Mucosa of stomach (tissue), 1 donor: ENCODE results near the gene LYPLAL1.

Experiments used
- H3K27me3 ChIP-seq: one replicate; pipeline ENCODE4 v1.7.0; 2013; ENCODE audit warnings: mild to moderate bottlenecking, low read length; ENCODE audit not compliant: control insufficient read depth, insufficient read depth
- H3K36me3 ChIP-seq: one replicate; pipeline ENCODE4 v1.7.0; 2013; ENCODE audit warnings: low read length; ENCODE audit not compliant: control insufficient read depth, insufficient read depth
- H3K4me1 ChIP-seq: one replicate; pipeline ENCODE4 v1.7.0; 2013; ENCODE audit warnings: mild to moderate bottlenecking, low read length; ENCODE audit not compliant: control insufficient read depth, insufficient read depth
- H3K4me3 ChIP-seq: one replicate; pipeline ENCODE4 v1.7.0; 2013; ENCODE audit warnings: low read length
- H3K9ac ChIP-seq: one replicate; pipeline ENCODE4 v1.7.0; 2013; ENCODE audit warnings: mild to moderate bottlenecking, low read length, moderate library complexity
- H3K9me3 ChIP-seq: one replicate; pipeline ENCODE4 v1.7.0; 2013; ENCODE audit warnings: mild to moderate bottlenecking, low read length, moderate library complexity; ENCODE audit not compliant: control insufficient read depth
- donor health status: Pancreatic carcinoma.

Gene LYPLAL1

GRCh38 chr1:219149009-219149577, 24.6 kb upstream of the LYPLAL1 start:
- no peaks in the 10 kb centered on the region for H3K36me3 ChIP-seq
- H3K27me3 ChIP-seq = no peaks in the 10 kb centered on the region
- H3K9me3 ChIP-seq = no peaks in the 10 kb centered on the region
- no peaks in the 10 kb centered on the region for H3K4me1 ChIP-seq
- H3K4me3 ChIP-seq = no peak overlapping the region
- H3K9ac ChIP-seq = no peak overlapping the region

DNA sequence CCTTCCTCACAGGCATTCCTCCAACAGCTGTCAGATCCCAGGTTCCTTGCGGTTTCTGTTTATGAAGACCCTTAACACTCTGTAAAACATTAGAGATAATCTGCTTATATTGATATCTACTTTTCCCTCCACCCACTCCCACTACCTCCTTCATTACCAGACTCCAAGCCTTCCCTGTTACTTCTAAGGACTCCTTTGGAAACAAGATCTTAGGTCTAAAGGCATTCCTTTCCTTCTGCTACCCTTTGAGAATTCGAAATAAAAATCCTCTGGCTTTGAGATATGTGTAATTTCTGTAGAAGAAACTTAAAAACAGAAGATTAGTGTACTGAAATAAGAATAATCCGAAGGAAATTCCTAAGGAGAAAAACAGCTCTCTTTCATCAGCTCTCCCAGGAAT, 23.7 kb upstream of the LYPLAL1 start:
- Histone ChIP-seq H3K36me3 (no peaks in the 10 kb centered on the region), H3K9me3 (no peaks in the 10 kb centered on the region), H3K27me3 (no peaks in the 10 kb centered on the region), H3K4me1 (no peaks in the 10 kb centered on the region), H3K9ac (no peak overlapping the region), H3K4me3 (no peak overlapping the region)

GRCh38 chr1:219150913-219151312, 22.8 kb upstream of the LYPLAL1 start:
- no peaks in the 10 kb centered on the region for H3K27me3 ChIP-seq
- no peaks in the 10 kb centered on the region for H3K4me1 ChIP-seq
- no peak overlapping the region for H3K4me3 ChIP-seq
- no peak overlapping the region for H3K9ac ChIP-seq
- no peaks in the 10 kb centered on the region for H3K36me3 ChIP-seq
- no peaks in the 10 kb centered on the region for H3K9me3 ChIP-seq

DNA sequence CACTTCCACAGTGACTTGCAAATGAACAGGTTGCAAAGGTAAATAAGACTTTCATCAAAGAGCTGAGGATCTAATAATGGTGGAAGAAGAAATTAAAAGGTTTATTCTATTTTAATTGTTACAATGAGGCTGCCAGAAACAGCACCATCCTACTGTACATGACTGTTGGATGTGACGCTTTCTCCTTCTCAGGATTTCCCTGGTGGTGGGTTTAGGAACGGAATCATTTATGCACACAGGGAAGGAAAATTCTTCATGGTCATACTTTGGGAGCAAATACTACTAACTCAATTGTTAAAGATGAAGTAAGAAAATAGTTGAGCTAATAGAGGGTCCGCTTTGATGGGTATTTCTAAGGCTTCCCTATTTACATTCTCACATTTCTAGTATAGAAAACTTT, 22.2 kb upstream of the LYPLAL1 start:
- no peak overlapping the region for H3K4me3 ChIP-seq
- H3K4me1 ChIP-seq = no peaks in the 10 kb centered on the region
- H3K9me3 ChIP-seq = no peaks in the 10 kb centered on the region
- no peaks in the 10 kb centered on the region for H3K36me3 ChIP-seq
- H3K9ac ChIP-seq = no peak overlapping the region
- H3K27me3 ChIP-seq = no peaks in the 10 kb centered on the region

- Histone ChIP-seq H3K36me3 (no peaks in the 10 kb centered on the region), H3K9ac (no peak overlapping the region), H3K27me3 (no peaks in the 10 kb centered on the region), H3K4me1 (no peaks in the 10 kb centered on the region), H3K4me3 (no peak overlapping the region), H3K9me3 (no peaks in the 10 kb centered on the region)
These were observed 20.9 kb upstream of the LYPLAL1 start for GRCh38 chr1:219152751-219153150.

GRCh38 chr1:219153723-219154122, 20.0 kb upstream of the LYPLAL1 start:
- H3K9me3 ChIP-seq = no peaks in the 10 kb centered on the region
- H3K4me1 ChIP-seq = no peaks in the 10 kb centered on the region
- no peak overlapping the region for H3K4me3 ChIP-seq
- no peak overlapping the region for H3K9ac ChIP-seq
- no peaks in the 10 kb centered on the region for H3K36me3 ChIP-seq
- H3K27me3 ChIP-seq = no peaks in the 10 kb centered on the region

GRCh38 chr1:219155135-219155534, 18.5 kb upstream of the LYPLAL1 start:
- Histone ChIP-seq H3K9ac (no peak overlapping the region), H3K27me3 (no peaks in the 10 kb centered on the region), H3K36me3 (no peaks in the 10 kb centered on the region), H3K4me1 (no peaks in the 10 kb centered on the region), H3K4me3 (no peak overlapping the region), H3K9me3 (no peaks in the 10 kb centered on the region)

GRCh38 chr1:219159946-219160645, 13.6 kb upstream of the LYPLAL1 start:
- Histone ChIP-seq H3K36me3 (no peaks in the 10 kb centered on the region), H3K27me3 (no peaks in the 10 kb centered on the region), H3K4me1 (no peaks in the 10 kb centered on the region), H3K4me3 (no peak overlapping the region), H3K9me3 (no peaks in the 10 kb centered on the region), H3K9ac (no peak overlapping the region)

GRCh38 chr1:219160967-219161366, 12.7 kb upstream of the LYPLAL1 start:
- no peaks in the 10 kb centered on the region for H3K27me3 ChIP-seq
- no peaks in the 10 kb centered on the region for H3K36me3 ChIP-seq
- H3K9me3 ChIP-seq = no peaks in the 10 kb centered on the region
- no peak overlapping the region for H3K4me3 ChIP-seq
- H3K9ac ChIP-seq = no peak overlapping the region
- H3K4me1 ChIP-seq = no peaks in the 10 kb centered on the region

DNA sequence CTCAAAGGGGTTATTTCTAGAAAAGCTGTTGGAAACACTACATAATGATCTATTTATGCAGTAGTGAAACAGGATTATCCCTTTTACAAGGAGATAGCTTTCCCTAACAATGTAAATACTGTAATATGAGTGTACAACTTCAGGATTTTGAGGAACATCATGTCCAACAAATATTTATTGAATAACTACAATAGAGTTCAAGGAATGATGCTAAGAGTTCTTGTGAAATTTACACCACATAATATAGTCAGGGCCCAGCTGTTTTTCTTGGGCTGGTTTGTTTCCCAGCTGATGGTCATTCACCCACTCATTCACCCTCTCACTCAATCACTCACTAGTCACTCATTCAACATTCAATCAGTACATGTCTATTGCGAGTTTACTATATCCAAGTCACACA, 12.3 kb upstream of the LYPLAL1 start:
- Histone ChIP-seq H3K27me3 (no peaks in the 10 kb centered on the region), H3K9me3 (no peaks in the 10 kb centered on the region), H3K4me3 (no peak overlapping the region), H3K36me3 (no peaks in the 10 kb centered on the region), H3K9ac (no peak overlapping the region), H3K4me1 (no peaks in the 10 kb centered on the region)

DNA sequence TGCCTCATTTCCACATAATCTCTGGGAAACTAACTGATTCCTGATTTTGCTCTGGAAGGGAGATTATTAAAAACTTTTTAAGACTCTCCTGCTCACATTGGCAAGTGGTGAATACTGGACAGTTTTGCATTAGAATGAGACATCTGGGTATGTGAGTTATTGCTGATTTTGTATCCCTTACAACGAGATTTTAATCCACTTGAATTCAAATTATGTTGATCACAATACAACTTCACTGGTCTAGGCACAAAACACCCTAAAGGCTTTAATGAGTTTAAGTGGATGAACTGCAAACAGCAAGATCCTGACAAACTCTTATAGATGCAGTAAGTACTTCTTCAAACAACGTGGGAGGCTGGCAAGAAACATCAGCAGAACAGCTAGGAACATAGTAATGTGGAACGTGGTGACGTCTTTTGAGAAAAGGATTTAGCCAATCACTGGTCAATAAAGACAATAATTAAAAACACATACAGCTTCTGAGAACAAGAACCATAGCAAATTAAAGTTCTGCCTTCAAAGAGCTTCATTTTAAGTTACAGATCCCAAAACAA, 10.2 kb upstream of the LYPLAL1 start:
- Histone ChIP-seq H3K27me3 (no peaks in the 10 kb centered on the region), H3K9me3 (no peaks in the 10 kb centered on the region), H3K9ac (no peak overlapping the region), H3K4me3 (no peak overlapping the region), H3K36me3 (no peaks in the 10 kb centered on the region), H3K4me1 (no peaks in the 10 kb centered on the region)

DNA sequence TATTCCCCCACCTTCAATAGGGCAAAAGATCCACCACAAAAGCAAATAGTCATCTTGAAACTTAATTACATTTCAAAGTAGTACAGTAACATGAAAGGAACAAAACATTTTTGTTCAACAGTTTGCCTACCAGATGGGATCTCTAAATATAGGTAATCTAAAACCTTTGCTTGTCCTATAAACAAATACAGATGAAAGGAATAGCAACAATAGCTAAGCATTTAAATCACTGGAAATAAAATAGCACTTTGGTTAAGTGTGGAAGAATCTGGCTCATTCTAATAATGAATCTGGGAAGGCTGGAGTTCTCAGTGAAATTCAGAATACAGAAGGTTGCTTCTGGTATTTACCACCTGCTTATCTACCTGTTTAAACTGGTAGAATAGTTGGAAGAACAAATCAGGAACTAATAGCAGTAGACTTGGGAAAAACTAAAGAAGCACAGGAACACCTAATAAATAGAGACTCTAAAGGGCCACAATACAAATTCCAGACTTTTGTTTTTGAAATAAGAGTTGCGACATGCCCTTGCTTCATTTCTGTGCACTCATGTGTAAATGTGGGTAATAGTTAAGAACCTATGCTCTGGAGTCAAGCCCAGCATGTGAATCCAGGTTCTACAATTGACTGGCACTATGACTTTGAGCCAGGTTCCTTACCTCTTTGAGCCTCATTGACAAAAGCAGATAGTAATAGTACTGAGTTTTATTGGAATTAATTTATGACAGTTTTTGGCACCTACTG, 2.3 kb upstream of the LYPLAL1 start:
- Histone ChIP-seq H3K4me3 (no peak overlapping the region), H3K9me3 (no peaks in the 10 kb centered on the region), H3K4me1 (peaks cover 14% of the 10 kb centered on the region), H3K27me3 (no peaks in the 10 kb centered on the region), H3K9ac (no peak overlapping the region), H3K36me3 (no peaks in the 10 kb centered on the region)
